A549 treated with CORT108297 at 1 μM for 4 hours (cell line): ENCODE measurements around the gene ME3. TPM values are rescaled to one million over a fixed set of nuclear protein-coding genes. Genes with fewer than 3 reads are reported as not detected.

Source experiments
- total RNA-seq: library from RNA; stranded (reverse); fragments of 200-300 nt; extraction: Qiagen RNA extraction; gene quantifications from 5 replicates; pipeline ENCODE4 v1.2.3, GENCODE V29; 2022

The ME3 gene
- total RNA-seq, result 13.2 to 20.6 TPM (median 18.0 TPM) in 5 replicates

DNA sequence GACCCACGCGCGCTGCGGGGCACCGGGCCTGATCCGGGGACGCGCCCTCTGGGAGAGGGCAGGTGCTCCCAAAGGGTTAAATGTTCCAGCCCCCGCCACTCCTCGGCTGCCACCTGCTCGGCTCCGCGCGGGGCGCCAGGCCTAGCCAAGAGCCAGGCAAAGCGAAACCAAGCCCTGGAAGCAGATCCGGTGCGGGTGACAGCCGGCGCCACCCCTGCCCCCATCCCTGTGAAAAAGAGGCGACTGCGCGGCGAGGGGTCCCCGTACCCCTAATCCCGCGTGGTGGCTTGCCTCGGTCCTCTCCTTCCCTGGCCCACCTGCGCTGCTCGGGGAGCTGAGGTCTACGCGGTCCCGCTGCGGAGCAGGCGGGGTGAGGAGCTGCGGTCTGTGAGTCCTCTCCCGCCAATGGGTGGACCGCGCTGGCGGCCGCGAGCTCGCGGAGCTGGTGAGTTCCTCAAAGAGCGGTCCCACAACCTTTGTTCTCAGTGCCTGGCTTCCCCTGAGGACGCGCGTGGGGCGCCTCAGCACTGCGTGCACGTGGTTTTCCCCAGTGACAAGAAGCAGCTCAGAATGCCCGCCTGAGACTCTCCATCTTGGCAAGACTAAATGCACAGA is at the start of gene ME3:
Gene ME3, minus strand, starts transcription at position 610 of the 615 bp plus-strand sequence.

Other genes starting within 250 kb of the ME3 start
- 429 to 546 TPM (median 498 TPM) in 5 replicates for gene PRSS23, start 127.9 kb upstream of the ME3 start, total RNA-seq